H9 (cell line): Measurements from ENCODE around the gene MED10. TPM values are rescaled to one million over a fixed set of nuclear protein-coding genes. Genes with fewer than 3 reads are reported as not detected.

Experiments used
- DNase-seq: peaks from one replicate; pipeline ENCODE4 v3.0.0-alpha.2; 2017
- H2AFZ ChIP-seq: one replicate; pipeline ENCODE4 v1.6.1; 2013; ENCODE audit warnings: mild to moderate bottlenecking, low read length, control low read depth, moderate library complexity
- H2AK5ac ChIP-seq: 2 replicates; pipeline ENCODE4 v1.6.1; 2013; ENCODE audit warnings: low read length, control low read depth, mixed read lengths; ENCODE audit not compliant: insufficient read length
- H2BK120ac ChIP-seq: one replicate; pipeline ENCODE4 v1.6.1; 2013; ENCODE audit warnings: low read depth, mild to moderate bottlenecking, low read length, control low read depth, inconsistent platforms; ENCODE audit not compliant: poor library complexity, severe bottlenecking
- H2BK12ac ChIP-seq: 2 replicates; pipeline ENCODE4 v1.6.1; 2013; ENCODE audit warnings: low read length, control low read depth, mixed read lengths, low read depth; ENCODE audit not compliant: insufficient read length
- H2BK15ac ChIP-seq: 2 replicates; pipeline ENCODE4 v1.6.1; 2013; ENCODE audit warnings: low read depth, low read length, control low read depth
- H2BK20ac ChIP-seq: one replicate; pipeline ENCODE4 v1.6.1; 2013; ENCODE audit warnings: low read depth, mild to moderate bottlenecking, low read length, control low read depth, inconsistent platforms; ENCODE audit not compliant: poor library complexity, severe bottlenecking
- H2BK5ac ChIP-seq: 2 replicates; pipeline ENCODE4 v1.6.1; 2013; ENCODE audit warnings: low read length, control low read depth, mixed read lengths; ENCODE audit not compliant: insufficient read length
- H3K14ac ChIP-seq: 2 replicates; pipeline ENCODE4 v1.6.1; 2013; ENCODE audit warnings: low read length, control low read depth; ENCODE audit not compliant: insufficient read depth
- H3K18ac ChIP-seq: 2 replicates; pipeline ENCODE4 v1.6.1; 2013; ENCODE audit warnings: low read depth, mild to moderate bottlenecking, mixed read lengths, low read length, control low read depth; ENCODE audit not compliant: insufficient read length
- H3K23ac ChIP-seq: 2 replicates; pipeline ENCODE4 v1.6.1; 2013; ENCODE audit warnings: low read length, control low read depth, mixed read lengths, low read depth; ENCODE audit not compliant: insufficient read length
- H3K23me2 ChIP-seq: 2 replicates; pipeline ENCODE4 v1.6.1; 2013; ENCODE audit warnings: low read depth, mild to moderate bottlenecking, mixed read lengths, low read length, control low read depth; ENCODE audit not compliant: insufficient read length, poor library complexity, severe bottlenecking
- H3K27ac ChIP-seq: 2 replicates; pipeline ENCODE4 v1.5.1; 2013; ENCODE audit warnings: low read length, control low read depth, mixed read lengths, low read depth; ENCODE audit not compliant: insufficient read length
- H3K27me3 ChIP-seq: 2 replicates; pipeline ENCODE4 v1.6.1; 2013; ENCODE audit warnings: low read length, control low read depth, inconsistent platforms; ENCODE audit not compliant: insufficient read depth
- H3K4ac ChIP-seq: 2 replicates; pipeline ENCODE4 v1.6.1; 2013; ENCODE audit warnings: low read depth, mild to moderate bottlenecking, control low read depth, inconsistent platforms, low read length, moderate library complexity
- H3K4me1 ChIP-seq: 2 replicates; pipeline ENCODE4 v1.6.1; 2013; ENCODE audit warnings: low read length, control low read depth, inconsistent platforms; ENCODE audit not compliant: insufficient read depth
- H3K4me2 ChIP-seq: 2 replicates; pipeline ENCODE4 v1.6.1; 2013; ENCODE audit warnings: low read length, control low read depth, mixed read lengths; ENCODE audit not compliant: insufficient read length, insufficient read depth
- H3K56ac ChIP-seq: 2 replicates; pipeline ENCODE4 v1.6.1; 2013; ENCODE audit warnings: low read depth, mild to moderate bottlenecking, mixed read lengths, low read length, control low read depth; ENCODE audit not compliant: insufficient read length
- H3K79me1 ChIP-seq: 2 replicates; pipeline ENCODE4 v1.6.1; 2013; ENCODE audit warnings: low read depth, mild to moderate bottlenecking, moderate library complexity, low read length, control low read depth, inconsistent platforms; ENCODE audit not compliant: insufficient read depth, poor library complexity, severe bottlenecking
- H3K79me2 ChIP-seq: 2 replicates; pipeline ENCODE4 v1.6.1; 2013; ENCODE audit warnings: low read length, control low read depth, inconsistent platforms; ENCODE audit not compliant: insufficient read depth
- H3K9ac ChIP-seq: 2 replicates; pipeline ENCODE4 v1.6.1; 2013; ENCODE audit warnings: low read length, control low read depth, mixed read lengths; ENCODE audit not compliant: insufficient read length; ENCODE audit errors: extremely low read depth
- H3K9me3 ChIP-seq: one replicate; pipeline ENCODE4 v1.6.1; 2013; ENCODE audit warnings: low read depth, low read length, inconsistent platforms; ENCODE audit not compliant: control insufficient read depth
- H3T11ph ChIP-seq: one replicate; pipeline ENCODE4 v1.6.1; 2013; ENCODE audit warnings: mild to moderate bottlenecking, low read length, control low read depth, inconsistent platforms
- H4K20me1 ChIP-seq: one replicate; pipeline ENCODE4 v1.6.1; 2013; ENCODE audit not compliant: control insufficient read depth, insufficient read length, insufficient read depth
- H4K5ac ChIP-seq: 2 replicates; pipeline ENCODE4 v1.6.1; 2013; ENCODE audit warnings: low read depth, mild to moderate bottlenecking, mixed read lengths, low read length, control low read depth; ENCODE audit not compliant: insufficient read length
- H4K8ac ChIP-seq: replicated peaks from 2 replicates; pipeline ENCODE4 v1.6.1; 2013; ENCODE audit warnings: low read length, control low read depth, mixed read lengths, low read depth; ENCODE audit not compliant: insufficient read length
- H4K91ac ChIP-seq: 2 replicates; pipeline ENCODE4 v1.6.1; 2013; ENCODE audit warnings: low read depth, mild to moderate bottlenecking, moderate library complexity, mixed read lengths, low read length, control low read depth; ENCODE audit not compliant: insufficient read length
- H3K27ac Mint-ChIP-seq, 3 experiments: 2 replicates in 2 of 3; 3 replicates in 1 of 3; pipeline ENCODE4 v1.8.0; 2020 to 2021; ENCODE audit warnings: mixed read lengths in 3 of 3, mild to moderate bottlenecking in 1 of 3, moderate library complexity in 1 of 3
- H3K27me3 Mint-ChIP-seq: 2 replicates; pipeline ENCODE4 v1.8.0; 2021; ENCODE audit warnings: low read depth, mild to moderate bottlenecking, moderate library complexity, mixed read lengths
- H3K36me3 Mint-ChIP-seq, 3 experiments: 2 replicates in 2 of 3; 3 replicates in 1 of 3; pipeline ENCODE4 v1.8.0; 2020 to 2021; ENCODE audit warnings: low read depth in 3 of 3, mixed read lengths in 3 of 3; ENCODE audit not compliant: insufficient read depth in 1 of 3
- H3K4me1 Mint-ChIP-seq, 2 experiments: 2 replicates each; pipeline ENCODE4 v1.8.0; 2020; ENCODE audit warnings: mixed read lengths in 2 of 2
- H3K4me3 Mint-ChIP-seq, 2 experiments: 2 replicates in 1 of 2; 3 replicates in 1 of 2; pipeline ENCODE4 v1.8.0; 2020 to 2021; ENCODE audit warnings: mild to moderate bottlenecking in 2 of 2, mixed read lengths in 2 of 2, moderate library complexity in 1 of 2
- H3K9me3 Mint-ChIP-seq, 2 experiments: 2 replicates in 1 of 2; 3 replicates in 1 of 2; pipeline ENCODE4 v1.8.0; 2020; ENCODE audit warnings: mild to moderate bottlenecking in 2 of 2, mixed read lengths in 2 of 2, moderate library complexity in 1 of 2
- WGBS: extraction: QIAGEN DNeasy Blood & Tissue Kit; methylation state at CpG from one replicate; pipeline ENCODE4 v1.1.7; 2013; ENCODE audit warnings: missing lambda C conversion rate, low lambda C conversion rate, mixed read lengths; ENCODE audit not compliant: insufficient read length; ENCODE audit errors: extremely low coverage; 5-methylcytosine and 5-hydroxymethylcytosine counted together
- total RNA-seq: library from RNA; stranded (reverse); gene quantifications from 2 replicates; pipeline ENCODE4 v1.2.1, GENCODE V29; 2021
- TF ChIP-seq, protein P1 (sequence below): fragments of 200-600 bp; sonication (generic); conservative IDR thresholded peaks from 3 replicates; pipeline ENCODE4 v1.8.0; 2021; ENCODE audit warnings: antibody characterized with exemption, mild to moderate bottlenecking

Gene MED10
- total RNA-seq, 1 experiment from 2014 or later, result 35.3 TPM

- Mint-ChIP-seq H3K4me1 (peaks cover 2 to 4% of the 10 kb centered on the region in 2 experiments; a peak in 3 of 4 replicates), H3K4me3 (no peak overlapping the region), H3K27me3 (peaks cover 15% of the 10 kb centered on the region), H3K9me3 (no peaks in the 10 kb centered on the region), H3K27ac (no peak overlapping the region), H3K36me3 (no peaks in the 10 kb centered on the region)
- whole genome bisulfite sequencing, result no CpG with 5 or more reads among the region's 4 CpGs
- no peak overlapping the region for H3K14ac ChIP-seq
- no peak overlapping the region for H2BK120ac ChIP-seq
- H3K27ac ChIP-seq, result no peak overlapping the region
- H3K79me2 ChIP-seq, result no peaks in the 10 kb centered on the region
- no peak overlapping the region for H2BK5ac ChIP-seq
- no peaks in the 10 kb centered on the region for H3K9me3 ChIP-seq
- DNase-seq, result no peak
- TF ChIP-seq, protein P1, sequence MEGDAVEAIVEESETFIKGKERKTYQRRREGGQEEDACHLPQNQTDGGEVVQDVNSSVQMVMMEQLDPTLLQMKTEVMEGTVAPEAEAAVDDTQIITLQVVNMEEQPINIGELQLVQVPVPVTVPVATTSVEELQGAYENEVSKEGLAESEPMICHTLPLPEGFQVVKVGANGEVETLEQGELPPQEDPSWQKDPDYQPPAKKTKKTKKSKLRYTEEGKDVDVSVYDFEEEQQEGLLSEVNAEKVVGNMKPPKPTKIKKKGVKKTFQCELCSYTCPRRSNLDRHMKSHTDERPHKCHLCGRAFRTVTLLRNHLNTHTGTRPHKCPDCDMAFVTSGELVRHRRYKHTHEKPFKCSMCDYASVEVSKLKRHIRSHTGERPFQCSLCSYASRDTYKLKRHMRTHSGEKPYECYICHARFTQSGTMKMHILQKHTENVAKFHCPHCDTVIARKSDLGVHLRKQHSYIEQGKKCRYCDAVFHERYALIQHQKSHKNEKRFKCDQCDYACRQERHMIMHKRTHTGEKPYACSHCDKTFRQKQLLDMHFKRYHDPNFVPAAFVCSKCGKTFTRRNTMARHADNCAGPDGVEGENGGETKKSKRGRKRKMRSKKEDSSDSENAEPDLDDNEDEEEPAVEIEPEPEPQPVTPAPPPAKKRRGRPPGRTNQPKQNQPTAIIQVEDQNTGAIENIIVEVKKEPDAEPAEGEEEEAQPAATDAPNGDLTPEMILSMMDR, result no peak
- H2AFZ ChIP-seq, result no peak overlapping the region
- no peak overlapping the region for H2BK20ac ChIP-seq
- no peaks in the 10 kb centered on the region for H3K27me3 ChIP-seq
- H2AK5ac ChIP-seq, result no peak overlapping the region
- H3K18ac ChIP-seq, result no peak overlapping the region
- H2BK15ac ChIP-seq, result no peak overlapping the region
- no peak overlapping the region for H3K4ac ChIP-seq
- H3T11ph ChIP-seq, result no peak overlapping the region
- H3K4me1 ChIP-seq, result no peaks in the 10 kb centered on the region
- no peak overlapping the region for H3K4me2 ChIP-seq
- no peak overlapping the region for H4K5ac ChIP-seq
- no peak overlapping the region for H4K91ac ChIP-seq
- no peak overlapping the region for H3K9ac ChIP-seq
- H3K23me2 ChIP-seq, result no peaks in the 10 kb centered on the region
- no peaks in the 10 kb centered on the region for H3K79me1 ChIP-seq
- H4K8ac ChIP-seq, result no peak overlapping the region
- no peak overlapping the region for H3K23ac ChIP-seq
- H3K56ac ChIP-seq, result no peak overlapping the region
- H2BK12ac ChIP-seq, result no peak overlapping the region
- no peaks in the 10 kb centered on the region for H4K20me1 ChIP-seq
Measured at GRCh38 chr5:6347165-6347564, 31.2 kb downstream of the MED10 start.
